ENCODE measurements around the gene MKLN1. TPM values are rescaled to one million over a fixed set of nuclear protein-coding genes. Genes with fewer than 3 reads are reported as not detected.

Gene MKLN1
- total RNA-seq, 2 donors from 2014 or later: 27.4 to 28.5 TPM

GRCh38 chr7:131537571-131537978, 209.9 kb downstream of the MKLN1 start:
- H3K9me3 ChIP-seq: no peaks in the 10 kb centered on the region
- peaks cover 0 to 95% of the 10 kb centered on the region in 2 donors for H3K4me1 ChIP-seq
- H3K27me3 ChIP-seq: no peaks in the 10 kb centered on the region
- H3K36me3 ChIP-seq: no peaks in the 10 kb centered on the region
- H3K4me3 ChIP-seq: no peak overlapping the region
- DNase-seq (ENCODE audit: low spot score): no peak
- TF ChIP-seq, protein P1, sequence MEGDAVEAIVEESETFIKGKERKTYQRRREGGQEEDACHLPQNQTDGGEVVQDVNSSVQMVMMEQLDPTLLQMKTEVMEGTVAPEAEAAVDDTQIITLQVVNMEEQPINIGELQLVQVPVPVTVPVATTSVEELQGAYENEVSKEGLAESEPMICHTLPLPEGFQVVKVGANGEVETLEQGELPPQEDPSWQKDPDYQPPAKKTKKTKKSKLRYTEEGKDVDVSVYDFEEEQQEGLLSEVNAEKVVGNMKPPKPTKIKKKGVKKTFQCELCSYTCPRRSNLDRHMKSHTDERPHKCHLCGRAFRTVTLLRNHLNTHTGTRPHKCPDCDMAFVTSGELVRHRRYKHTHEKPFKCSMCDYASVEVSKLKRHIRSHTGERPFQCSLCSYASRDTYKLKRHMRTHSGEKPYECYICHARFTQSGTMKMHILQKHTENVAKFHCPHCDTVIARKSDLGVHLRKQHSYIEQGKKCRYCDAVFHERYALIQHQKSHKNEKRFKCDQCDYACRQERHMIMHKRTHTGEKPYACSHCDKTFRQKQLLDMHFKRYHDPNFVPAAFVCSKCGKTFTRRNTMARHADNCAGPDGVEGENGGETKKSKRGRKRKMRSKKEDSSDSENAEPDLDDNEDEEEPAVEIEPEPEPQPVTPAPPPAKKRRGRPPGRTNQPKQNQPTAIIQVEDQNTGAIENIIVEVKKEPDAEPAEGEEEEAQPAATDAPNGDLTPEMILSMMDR (IDR thresholded peaks at IDR 0.05): no peak
- peak overlapping the region; percentile 83 to 86 for H3K27ac ChIP-seq

DNA sequence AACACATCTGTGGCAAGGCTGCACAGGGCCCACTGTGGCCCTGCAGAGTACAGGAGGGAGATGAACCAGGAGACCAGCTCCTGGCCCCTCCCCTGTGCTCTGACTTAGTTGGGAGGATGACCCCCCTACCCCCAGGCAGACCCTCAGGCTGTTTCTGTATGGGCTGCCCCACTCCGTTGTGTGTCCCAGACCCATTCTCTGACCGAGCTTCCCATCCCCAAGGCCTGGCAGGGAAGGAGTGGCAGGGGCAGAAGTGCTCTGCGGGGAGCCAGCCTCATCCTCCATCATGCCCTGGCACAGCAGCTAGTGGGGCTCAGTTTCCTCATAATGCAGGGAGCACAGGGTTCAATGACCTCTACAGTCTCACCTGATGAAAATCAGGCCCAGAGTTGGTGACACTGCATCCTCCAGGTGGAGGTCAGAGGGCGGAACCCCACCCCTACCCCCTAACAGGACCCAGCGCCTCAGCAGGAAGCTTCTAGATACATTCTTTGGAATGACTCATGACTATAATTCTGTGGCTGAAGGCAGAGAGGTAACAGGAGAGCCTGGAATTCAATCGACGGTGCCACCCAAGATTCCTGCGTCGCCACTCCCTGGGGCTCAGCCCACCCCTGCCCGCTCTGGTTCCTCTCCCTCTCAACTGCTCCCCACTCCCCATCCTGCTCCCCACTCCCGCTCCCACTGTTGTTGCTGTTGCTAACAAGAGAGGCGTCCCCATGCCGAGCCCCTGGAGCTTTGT, 210.6 kb downstream of the MKLN1 start:
- no peaks in the 10 kb centered on the region for H3K36me3 ChIP-seq
- TF ChIP-seq, protein P1 (IDR thresholded peaks at IDR 0.05): no peak
- H3K9me3 ChIP-seq: no peaks in the 10 kb centered on the region
- peak overlapping the region; percentile 83 to 86 for H3K27ac ChIP-seq
- no peak overlapping the region for H3K4me3 ChIP-seq
- H3K27me3 ChIP-seq: no peaks in the 10 kb centered on the region
- DNase-seq (ENCODE audit: low spot score): no peak
- H3K4me1 ChIP-seq: peaks cover 0 to 91% of the 10 kb centered on the region in 2 donors

GRCh38 chr7:131538813-131539179, 211.1 kb downstream of the MKLN1 start:
- Histone ChIP-seq H3K27ac (peak overlapping the region; percentile 83 to 86), H3K36me3 (no peaks in the 10 kb centered on the region), H3K4me1 (peaks cover 0 to 87% of the 10 kb centered on the region in 2 donors), H3K27me3 (no peaks in the 10 kb centered on the region), H3K9me3 (no peaks in the 10 kb centered on the region), H3K4me3 (no peak overlapping the region)
- TF ChIP-seq, protein P1 (IDR thresholded peaks at IDR 0.05): no peak
- DNase-seq (ENCODE audit: low spot score): no peak

DNA sequence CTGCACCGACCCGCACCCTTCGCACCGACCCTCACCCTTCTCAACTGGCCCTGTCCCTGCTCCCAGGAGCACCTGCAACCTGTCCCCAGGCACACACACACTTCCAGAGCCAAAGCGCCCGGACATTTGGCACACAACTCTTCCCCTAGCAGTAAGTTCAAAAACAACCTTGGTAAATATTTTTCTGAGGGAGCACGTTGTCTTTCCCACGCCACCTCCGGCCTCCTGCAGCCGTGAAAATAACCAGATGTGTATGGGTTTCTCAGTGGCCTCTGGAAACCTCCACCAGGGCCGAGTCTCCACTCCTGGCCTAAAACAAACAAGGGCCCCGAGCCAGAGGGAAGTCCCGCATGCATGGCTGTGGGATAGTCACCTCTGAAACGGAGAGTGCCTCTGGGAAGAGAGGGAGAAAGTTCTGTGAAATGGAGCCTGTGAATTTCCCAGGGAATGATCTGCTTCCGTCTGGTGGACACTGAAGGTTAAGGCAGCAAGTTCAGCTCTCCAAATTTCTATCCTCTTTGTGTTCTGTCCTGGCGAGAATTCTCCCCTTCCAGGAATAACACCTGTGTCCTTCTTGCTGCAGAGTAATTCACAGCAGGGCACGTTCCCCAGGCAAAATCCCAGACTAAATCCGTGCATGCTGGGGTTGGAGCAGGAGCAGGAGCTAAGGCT, 213.0 kb downstream of the MKLN1 start:
- Histone ChIP-seq H3K36me3 (no peaks in the 10 kb centered on the region), H3K9me3 (no peaks in the 10 kb centered on the region), H3K4me3 (no peak overlapping the region), H3K4me1 (peaks cover 0 to 87% of the 10 kb centered on the region in 2 donors), H3K27ac (peak overlapping the region; percentile 83 to 86), H3K27me3 (no peaks in the 10 kb centered on the region)
- TF ChIP-seq, protein P1 (IDR thresholded peaks at IDR 0.05): peak in 1 of 2 donors; percentile 58
- no peak for DNase-seq (ENCODE audit: low spot score)

DNA sequence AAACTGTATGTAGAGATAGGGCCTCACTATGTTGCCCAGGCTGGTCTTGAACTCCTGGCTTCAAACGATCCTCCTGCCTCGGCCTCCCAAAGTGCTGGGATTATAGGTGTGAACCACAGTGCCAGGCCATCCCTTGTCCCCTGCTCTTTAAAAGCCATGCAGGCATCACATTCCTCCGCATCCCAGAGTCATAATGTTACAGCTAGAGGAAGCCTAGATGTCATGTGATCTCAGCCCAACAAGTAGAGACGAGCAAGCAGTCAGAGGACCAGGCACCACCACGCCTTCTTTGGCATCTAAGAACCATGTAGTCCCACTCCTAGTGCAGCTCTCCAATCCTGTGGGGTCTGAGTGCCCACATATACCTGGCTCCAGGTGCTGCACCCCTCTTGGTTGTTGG, 215.6 kb downstream of the MKLN1 start:
- Histone ChIP-seq H3K4me1 (peaks cover 0 to 67% of the 10 kb centered on the region in 2 donors), H3K27ac (peak overlapping the region in 1 of 2 donors; percentile 71)
- DNase-seq (ENCODE audit: low spot score): no peak

More for the DNA sequence above, 215.6 kb downstream of the MKLN1 start:
- Histone ChIP-seq H3K27me3 (no peaks in the 10 kb centered on the region), H3K36me3 (no peaks in the 10 kb centered on the region), H3K4me3 (no peak overlapping the region), H3K9me3 (no peaks in the 10 kb centered on the region)
- TF ChIP-seq, protein P1 (IDR thresholded peaks at IDR 0.05): no peak
